DOHH2 (cell line): ENCODE measurements around the gene CARD11.

Source experiments
- H3F3A ChIP-seq: fragments of 200-600 bp; sonication (generic), shearing (Covaris generic); 2 replicates; pipeline ENCODE4 v1.6.0; 2016; ENCODE audit warnings: antibody characterized with exemption, mild to moderate bottlenecking; ENCODE audit not compliant: control insufficient read depth, insufficient read depth
- H3K27ac ChIP-seq: fragments of 200-600 bp; sonication (generic); 2 replicates; pipeline ENCODE4 v1.5.1; 2014; ENCODE audit warnings: low read depth, mild to moderate bottlenecking, low read length, moderate library complexity
- H3K27me3 ChIP-seq: fragments of 200-600 bp; sonication (generic); 2 replicates; pipeline ENCODE4 v1.6.1; 2014; ENCODE audit warnings: mild to moderate bottlenecking, low read length, mixed read lengths; ENCODE audit not compliant: control insufficient read depth
- H3K36me3 ChIP-seq: fragments of 200-600 bp; sonication (generic); 2 replicates; pipeline ENCODE4 v1.6.1; 2014; ENCODE audit warnings: mild to moderate bottlenecking, low read length, moderate library complexity, mixed read lengths; ENCODE audit not compliant: control insufficient read depth
- H3K4me1 ChIP-seq: fragments of 200-600 bp; sonication (generic); 2 replicates; pipeline ENCODE4 v1.6.1; 2014; ENCODE audit warnings: mild to moderate bottlenecking, low read length, mixed read lengths; ENCODE audit not compliant: control insufficient read depth
- H3K4me2 ChIP-seq: fragments of 200-600 bp; sonication (generic); 2 replicates; pipeline ENCODE4 v1.6.0; 2014; ENCODE audit warnings: mild to moderate bottlenecking, low read length, moderate library complexity
- H3K4me3 ChIP-seq: fragments of 200-600 bp; sonication (generic); 2 replicates; pipeline ENCODE4 v1.5.1; 2014; ENCODE audit warnings: mild to moderate bottlenecking, low read length, mixed read lengths
- H3K79me2 ChIP-seq: fragments of 200-600 bp; sonication (generic); 2 replicates; pipeline ENCODE4 v1.6.1; 2014; ENCODE audit warnings: mild to moderate bottlenecking, low read length, mixed read lengths; ENCODE audit not compliant: control insufficient read depth
- H3K9me2 ChIP-seq: fragments of 200-600 bp; sonication (generic); replicated peaks from 2 replicates; pipeline ENCODE4 v1.6.1; 2014; ENCODE audit warnings: mild to moderate bottlenecking, low read length, mixed read lengths; ENCODE audit not compliant: control insufficient read depth
- H3K9me3 ChIP-seq: fragments of 200-600 bp; sonication (generic); 2 replicates; pipeline ENCODE4 v1.6.1; 2014; ENCODE audit warnings: antibody characterized with exemption, low read length, mixed read lengths; ENCODE audit not compliant: control insufficient read depth, insufficient read depth
- H4K20me1 ChIP-seq: fragments of 200-600 bp; sonication (generic); 2 replicates; pipeline ENCODE4 v1.6.0; 2014; ENCODE audit warnings: low read depth, mild to moderate bottlenecking, antibody characterized with exemption, low read length, moderate library complexity; ENCODE audit not compliant: control insufficient read depth, insufficient read depth
- CTCF ChIP-seq: fragments of 200-600 bp; sonication (generic); IDR thresholded peaks from one replicate; pipeline ENCODE4 v1.5.1; 2014; ENCODE audit warnings: antibody characterized with exemption, mild to moderate bottlenecking, low read depth, low read length; ENCODE audit not compliant: poor library complexity, severe bottlenecking
- EZH2phosphoT487 ChIP-seq: fragments of 200-600 bp; sonication (generic); IDR thresholded peaks from 2 replicates; pipeline ENCODE4 v1.6.1; 2017; ENCODE audit warnings: borderline replicate concordance, mild to moderate bottlenecking, antibody characterized with exemption, low read length, moderate library complexity, mixed read lengths

CARD11 gene

GRCh38 chr7:3007696-3008095 is 36.0 kb downstream of the CARD11 start:
- TF ChIP-seq CTCF (no peak), EZH2phosphoT487 (no peak)
- no peak overlapping the region for H3K27ac ChIP-seq
- H3K4me1 ChIP-seq, result no peaks in the 10 kb centered on the region
- peaks cover 30% of the 10 kb centered on the region for H3K36me3 ChIP-seq
- peaks cover 12% of the 10 kb centered on the region; the same call in 1 of the 2 replicates for H4K20me1 ChIP-seq
- peaks cover 90% of the 10 kb centered on the region for H3K79me2 ChIP-seq
- H3F3A ChIP-seq, result no peaks in the 10 kb centered on the region
- H3K27me3 ChIP-seq, result no peaks in the 10 kb centered on the region
- H3K9me3 ChIP-seq, result no peaks in the 10 kb centered on the region
- H3K9me2 ChIP-seq, result no peaks in the 10 kb centered on the region
- H3K4me2 ChIP-seq, result no peak overlapping the region
- no peak overlapping the region for H3K4me3 ChIP-seq

- Histone ChIP-seq H3K27me3 (no peaks in the 10 kb centered on the region), H3F3A (no peaks in the 10 kb centered on the region), H3K36me3 (peaks cover 33% of the 10 kb centered on the region), H3K27ac (no peak overlapping the region), H3K4me3 (no peak overlapping the region), H3K4me1 (no peaks in the 10 kb centered on the region), H3K9me2 (no peaks in the 10 kb centered on the region), H3K9me3 (no peaks in the 10 kb centered on the region), H4K20me1 (peaks cover 12% of the 10 kb centered on the region; the same call in 1 of the 2 replicates), H3K4me2 (no peak overlapping the region), H3K79me2 (peaks cover 88% of the 10 kb centered on the region)
- no peak for TF ChIP-seq CTCF
- TF ChIP-seq EZH2phosphoT487, result no peak
These were observed 38.4 kb downstream of the CARD11 start for GRCh38 chr7:3005257-3005656.

- H3K4me1 ChIP-seq, result no peaks in the 10 kb centered on the region
- H3K9me2 ChIP-seq, result no peaks in the 10 kb centered on the region
- H3K36me3 ChIP-seq, result peaks cover 34% of the 10 kb centered on the region
- no peaks in the 10 kb centered on the region for H3F3A ChIP-seq
- H3K27me3 ChIP-seq, result no peaks in the 10 kb centered on the region
- no peak overlapping the region for H3K4me3 ChIP-seq
- H3K79me2 ChIP-seq, result peaks cover 88% of the 10 kb centered on the region
- TF ChIP-seq EZH2phosphoT487 (no peak), CTCF (no peak)
- no peaks in the 10 kb centered on the region for H3K9me3 ChIP-seq
- peaks cover 8% of the 10 kb centered on the region; the same call in 1 of the 2 replicates for H4K20me1 ChIP-seq
- no peak overlapping the region for H3K4me2 ChIP-seq
- H3K27ac ChIP-seq, result no peak overlapping the region
These were observed 39.7 kb downstream of the CARD11 start for GRCh38 chr7:3003936-3004335.

GRCh38 chr7:3002631-3003030 is 41.0 kb downstream of the CARD11 start:
- no peak for TF ChIP-seq EZH2phosphoT487
- TF ChIP-seq CTCF, result no peak
- H3K36me3 ChIP-seq, result peaks cover 36% of the 10 kb centered on the region
- no peaks in the 10 kb centered on the region for H3K9me3 ChIP-seq
- no peak overlapping the region for H3K4me3 ChIP-seq
- H4K20me1 ChIP-seq, result peaks cover 8% of the 10 kb centered on the region; the same call in 1 of the 2 replicates
- no peak overlapping the region for H3K27ac ChIP-seq
- no peaks in the 10 kb centered on the region for H3K4me1 ChIP-seq
- H3K27me3 ChIP-seq, result no peaks in the 10 kb centered on the region
- H3K4me2 ChIP-seq, result no peak overlapping the region
- H3F3A ChIP-seq, result no peaks in the 10 kb centered on the region
- peaks cover 86% of the 10 kb centered on the region for H3K79me2 ChIP-seq
- H3K9me2 ChIP-seq, result no peaks in the 10 kb centered on the region
